ENCODE results near the gene KANK4.

KANK4 gene

GRCh38 chr1:62336638-62336994 lies 17.4 kb upstream of the KANK4 start:
- peaks cover 25% of the 10 kb centered on the region for H3K27me3 Mint-ChIP-seq (ENCODE audit: low read depth, poor library complexity)
- no peaks in the 10 kb centered on the region for H3K36me3 Mint-ChIP-seq (ENCODE audit: low read depth)
- no peaks in the 10 kb centered on the region for H3K9me3 Mint-ChIP-seq
- no peak for DNase-seq
- TF ChIP-seq CTCF (IDR thresholded peaks at IDR 0.05), result no peak
- H3K27ac Mint-ChIP-seq, result no peak overlapping the region
- H3K4me3 Mint-ChIP-seq, result no peak overlapping the region
- H3K4me1 Mint-ChIP-seq, result peaks cover 53% of the 10 kb centered on the region

GRCh38 chr1:62335656-62336055 lies 16.4 kb upstream of the KANK4 start:
- Mint-ChIP-seq H3K27ac (no peak overlapping the region), H3K36me3 (ENCODE audit: low read depth) (no peaks in the 10 kb centered on the region), H3K9me3 (no peaks in the 10 kb centered on the region), H3K4me1 (peaks cover 47% of the 10 kb centered on the region), H3K4me3 (no peak overlapping the region), H3K27me3 (ENCODE audit: low read depth, poor library complexity) (peaks cover 26% of the 10 kb centered on the region)
- no peak for TF ChIP-seq CTCF (IDR thresholded peaks at IDR 0.05)
- no peak for DNase-seq

- H3K4me3 Mint-ChIP-seq, result no peak overlapping the region
- H3K27me3 Mint-ChIP-seq (ENCODE audit: low read depth, poor library complexity), result peaks cover 31% of the 10 kb centered on the region
- TF ChIP-seq CTCF (IDR thresholded peaks at IDR 0.05), result no peak
- H3K36me3 Mint-ChIP-seq (ENCODE audit: low read depth), result no peaks in the 10 kb centered on the region
- H3K9me3 Mint-ChIP-seq, result no peaks in the 10 kb centered on the region
- no peak for DNase-seq
- H3K4me1 Mint-ChIP-seq, result peaks cover 47% of the 10 kb centered on the region
- no peak overlapping the region for H3K27ac Mint-ChIP-seq
These were observed 15.3 kb upstream of the KANK4 start for GRCh38 chr1:62334434-62334985.

- Mint-ChIP-seq H3K27ac (no peak overlapping the region), H3K27me3 (ENCODE audit: low read depth, poor library complexity) (peaks cover 41% of the 10 kb centered on the region), H3K4me1 (peaks cover 39% of the 10 kb centered on the region), H3K4me3 (no peak overlapping the region), H3K36me3 (ENCODE audit: low read depth) (no peaks in the 10 kb centered on the region), H3K9me3 (no peaks in the 10 kb centered on the region)
- no peak for DNase-seq
- no peak for TF ChIP-seq CTCF (IDR thresholded peaks at IDR 0.05)
These were observed 14.2 kb upstream of the KANK4 start for GRCh38 chr1:62333441-62333840.

GRCh38 chr1:62327360-62328055 lies 8.3 kb upstream of the KANK4 start:
- TF ChIP-seq CTCF (IDR thresholded peaks at IDR 0.05), result no peak
- Mint-ChIP-seq H3K27ac (no peak overlapping the region), H3K4me1 (peaks cover 15% of the 10 kb centered on the region), H3K4me3 (no peak overlapping the region), H3K27me3 (ENCODE audit: low read depth, poor library complexity) (peaks cover 42% of the 10 kb centered on the region), H3K9me3 (peaks cover 3% of the 10 kb centered on the region), H3K36me3 (ENCODE audit: low read depth) (no peaks in the 10 kb centered on the region)
- no peak for DNase-seq

GRCh38 chr1:62325681-62326080 lies 6.4 kb upstream of the KANK4 start:
- Mint-ChIP-seq H3K4me1 (peaks cover 19% of the 10 kb centered on the region), H3K27me3 (ENCODE audit: low read depth, poor library complexity) (peaks cover 50% of the 10 kb centered on the region), H3K9me3 (peaks cover 3% of the 10 kb centered on the region), H3K4me3 (no peak overlapping the region), H3K27ac (peak overlapping the region; percentile 81), H3K36me3 (ENCODE audit: low read depth) (no peaks in the 10 kb centered on the region)
- no peak for TF ChIP-seq CTCF (IDR thresholded peaks at IDR 0.05)
- no peak for DNase-seq
